Neural progenitor cell (in vitro differentiated cells): Measurements from ENCODE around the gene TMEM108. TPM values are rescaled to one million over a fixed set of nuclear protein-coding genes. Genes with fewer than 3 reads are reported as not detected.
A peak's percentile ranks its signal among the peaks of the same experiment; 100 is the strongest.

Source experiments
- DNase-seq: peaks from one replicate; pipeline ENCODE4 v3.0.0-alpha.2; 2016; ENCODE audit warnings: low spot score
- H2AFZ ChIP-seq: fragments of 200-600 bp; sonication (generic); replicated peaks from 2 replicates; pipeline ENCODE4 v1.6.1; 2016; ENCODE audit warnings: antibody characterized with exemption
- H3F3A ChIP-seq: fragments of 200-600 bp; sonication (generic); 2 replicates; pipeline ENCODE4 v1.6.1; 2016; ENCODE audit warnings: antibody characterized with exemption, low read depth
- H3K27ac ChIP-seq: fragments of 200-600 bp; sonication (generic); 2 replicates; pipeline ENCODE4 v1.5.1; 2016; ENCODE audit warnings: mild to moderate bottlenecking
- H3K27me3 ChIP-seq: fragments of 200-600 bp; sonication (generic); 2 replicates; pipeline ENCODE4 v1.6.1; 2016; ENCODE audit warnings: mild to moderate bottlenecking, moderate library complexity
- H3K36me3 ChIP-seq: fragments of 200-600 bp; sonication (generic); 2 replicates; pipeline ENCODE4 v1.5.1; 2016
- H3K4me1 ChIP-seq: fragments of 200-600 bp; sonication (generic); 2 replicates; pipeline ENCODE4 v1.6.1; 2016; ENCODE audit warnings: mixed run types
- H3K4me2 ChIP-seq: fragments of 200-600 bp; sonication (generic); 2 replicates; pipeline ENCODE4 v1.6.1; 2016
- H3K4me3 ChIP-seq: fragments of 200-600 bp; sonication (generic); 2 replicates; pipeline ENCODE4 v1.5.1; 2016
- H3K79me2 ChIP-seq: fragments of 200-600 bp; sonication (generic); 2 replicates; pipeline ENCODE4 v1.6.1; 2016; ENCODE audit warnings: low read depth
- H3K9ac ChIP-seq: fragments of 200-600 bp; sonication (generic); 2 replicates; pipeline ENCODE4 v1.6.1; 2016
- H3K9me3 ChIP-seq: fragments of 200-600 bp; sonication (generic); 2 replicates; pipeline ENCODE4 v1.5.1; 2016; ENCODE audit warnings: low read depth
- H4K20me1 ChIP-seq: fragments of 200-600 bp; sonication (generic); 2 replicates; pipeline ENCODE4 v1.6.1; 2016; ENCODE audit warnings: low read depth
- H3K27ac Mint-ChIP-seq: 3 replicates; pipeline ENCODE4 v1.8.0; 2021; ENCODE audit warnings: mixed read lengths
- H3K27me3 Mint-ChIP-seq: 2 replicates; pipeline ENCODE4 v1.8.0; 2022; ENCODE audit warnings: low read depth, mild to moderate bottlenecking, inconsistent platforms, moderate library complexity, mixed read lengths; ENCODE audit not compliant: insufficient read depth
- H3K36me3 Mint-ChIP-seq: 3 replicates; pipeline ENCODE4 v1.8.0; 2021; ENCODE audit warnings: mixed read lengths
- H3K4me1 Mint-ChIP-seq: 3 replicates; pipeline ENCODE4 v1.8.0; 2021; ENCODE audit warnings: mixed read lengths
- H3K4me3 Mint-ChIP-seq: 3 replicates; pipeline ENCODE4 v1.8.0; 2021; ENCODE audit warnings: mild to moderate bottlenecking, moderate library complexity, mixed read lengths
- H3K9me3 Mint-ChIP-seq: 3 replicates; pipeline ENCODE4 v1.8.0; 2020; ENCODE audit warnings: mixed read lengths
- CTCF ChIP-seq: fragments of 200-600 bp; sonication (generic); IDR thresholded peaks from 2 replicates; pipeline ENCODE4 v1.5.1; 2017; ENCODE audit warnings: antibody characterized with exemption, mild to moderate bottlenecking
- EZH2 ChIP-seq: fragments of 200-600 bp; sonication (generic); IDR thresholded peaks from 2 replicates; pipeline ENCODE4 v1.6.1; 2017; ENCODE audit warnings: antibody characterized with exemption, mild to moderate bottlenecking, moderate library complexity
- EZH2phosphoT487 ChIP-seq: fragments of 200-600 bp; sonication (generic); IDR thresholded peaks from 2 replicates; pipeline ENCODE4 v1.6.1; 2017; ENCODE audit warnings: antibody characterized with exemption
- total RNA-seq: library from RNA; depleted of rRNA; stranded (reverse); fragments of >200 nt; gene quantifications from 2 replicates; pipeline ENCODE4 v1.2.3, GENCODE V29; 2015; ENCODE audit warnings: low replicate concordance

TMEM108 gene
- total RNA-seq, 1 donor from 2014 or later, result 4.8 TPM

- Histone ChIP-seq H3K9ac (no peak overlapping the region), H3K4me1 (peaks cover 54% of the 10 kb centered on the region), H3K79me2 (peaks cover 16% of the 10 kb centered on the region), H3K27ac (no peak overlapping the region), H2AFZ (no peak overlapping the region), H3K36me3 (no peaks in the 10 kb centered on the region), H4K20me1 (no peaks in the 10 kb centered on the region), H3K4me3 (no peak overlapping the region), H3K4me2 (peak overlapping the region; percentile 1), H3F3A (peaks cover 18% of the 10 kb centered on the region), H3K9me3 (no peaks in the 10 kb centered on the region), H3K27me3 (no peaks in the 10 kb centered on the region)
- Mint-ChIP-seq H3K9me3 (no peaks in the 10 kb centered on the region), H3K4me3 (no peak overlapping the region), H3K36me3 (no peaks in the 10 kb centered on the region), H3K4me1 (no peaks in the 10 kb centered on the region), H3K27ac (no peak overlapping the region), H3K27me3 (no peaks in the 10 kb centered on the region)
- peak; percentile 47 for DNase-seq
- TF ChIP-seq CTCF (no peak), EZH2 (no peak), EZH2phosphoT487 (no peak)
These were observed 20.6 kb downstream of the TMEM108 start for GRCh38 chr3:133058831-133059230.

GRCh38 chr3:133065193-133065961 is 27.2 kb downstream of the TMEM108 start:
- H3K27me3 ChIP-seq, result no peaks in the 10 kb centered on the region
- no peaks in the 10 kb centered on the region for H3K36me3 ChIP-seq
- H3K4me3 ChIP-seq, result no peak overlapping the region
- no peak overlapping the region for H3K9ac ChIP-seq
- no peaks in the 10 kb centered on the region for H3K9me3 ChIP-seq
- no peak for DNase-seq
- Mint-ChIP-seq H3K9me3 (no peaks in the 10 kb centered on the region), H3K27ac (no peak overlapping the region), H3K4me1 (no peaks in the 10 kb centered on the region), H3K4me3 (no peak overlapping the region), H3K27me3 (no peaks in the 10 kb centered on the region), H3K36me3 (no peaks in the 10 kb centered on the region)
- H3K27ac ChIP-seq, result no peak overlapping the region
- no peaks in the 10 kb centered on the region for H3F3A ChIP-seq
- no peaks in the 10 kb centered on the region for H3K4me1 ChIP-seq
- H3K4me2 ChIP-seq, result no peak overlapping the region
- H4K20me1 ChIP-seq, result no peaks in the 10 kb centered on the region
- TF ChIP-seq EZH2phosphoT487 (no peak), EZH2 (no peak), CTCF (no peak)
- peaks cover 6% of the 10 kb centered on the region for H3K79me2 ChIP-seq
- H2AFZ ChIP-seq, result no peak overlapping the region

GRCh38 chr3:133066026-133066425 is 27.8 kb downstream of the TMEM108 start:
- Histone ChIP-seq H3K36me3 (no peaks in the 10 kb centered on the region), H3K4me3 (no peak overlapping the region), H2AFZ (no peak overlapping the region), H3K79me2 (no peaks in the 10 kb centered on the region), H4K20me1 (no peaks in the 10 kb centered on the region), H3K4me1 (no peaks in the 10 kb centered on the region), H3F3A (no peaks in the 10 kb centered on the region), H3K27me3 (no peaks in the 10 kb centered on the region), H3K9me3 (no peaks in the 10 kb centered on the region), H3K27ac (no peak overlapping the region), H3K4me2 (no peak overlapping the region), H3K9ac (no peak overlapping the region)
- no peaks in the 10 kb centered on the region for H3K4me1 Mint-ChIP-seq
- H3K9me3 Mint-ChIP-seq, result no peaks in the 10 kb centered on the region
- H3K27me3 Mint-ChIP-seq, result no peaks in the 10 kb centered on the region
- DNase-seq, result no peak
- H3K4me3 Mint-ChIP-seq, result no peak overlapping the region
- no peak overlapping the region for H3K27ac Mint-ChIP-seq
- TF ChIP-seq EZH2phosphoT487 (no peak), CTCF (no peak), EZH2 (no peak)
- no peaks in the 10 kb centered on the region for H3K36me3 Mint-ChIP-seq
